ENCODE results near the gene METTL2A. TPM values are rescaled to one million over a fixed set of nuclear protein-coding genes. Genes with fewer than 3 reads are reported as not detected.

The METTL2A gene
- total RNA-seq, 4 donors from 2014 or later: 1.5 to 18.9 (median 9.8) TPM

Small RNA genes within 50 kb of the gene (small RNA-seq; reads per million reads assigned to genes)
- gene RNU7-52P: 0 reads per million in 4 donors

Other genes with a start within 250 kb of the METTL2A start
- not detected for gene EFCAB3, start 43.3 kb upstream of the METTL2A start, total RNA-seq
- gene TLK2, start 54.9 kb downstream of the METTL2A start, total RNA-seq: 100 to 1,000 TPM in 1 of 4 donors, 10 to 100 TPM in 3; 36.6 to 146 (median 46.7) TPM
- gene MRC2, start 203.8 kb downstream of the METTL2A start, total RNA-seq: 10 to 100 TPM in 3 of 4 donors, 1 to 10 TPM in 1; 7.9 to 47.2 (median 14.5) TPM

All from transverse colon (tissue), 4 donors.